Measurements from ENCODE around the gene PRKCQ.

DNA sequence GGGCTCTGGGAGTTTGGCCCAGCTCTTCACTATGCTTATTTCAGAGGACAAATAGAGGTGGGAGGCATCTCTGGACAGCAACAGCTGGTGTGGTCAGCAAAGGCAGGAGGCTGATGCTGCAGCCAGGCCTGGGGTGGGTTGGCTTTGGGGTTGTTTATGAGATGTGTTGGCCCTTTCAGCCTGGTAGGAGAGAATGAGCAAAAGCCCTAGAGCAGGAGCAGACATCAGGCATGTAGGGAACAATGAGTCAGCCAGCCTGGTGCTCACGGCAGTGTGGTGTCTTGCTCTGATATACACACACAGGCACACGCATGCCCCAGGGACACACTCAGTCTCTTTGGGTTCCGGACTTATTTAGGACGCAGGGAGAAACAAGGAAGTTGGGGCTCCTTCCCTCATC is 157.1 kb downstream of the PRKCQ start:
- TF ChIP-seq GATA3 (IDR thresholded peaks at IDR 0.05; ENCODE audit: low read depth, low read length) (no peak), GATA2 (IDR thresholded peaks at IDR 0.05; ENCODE audit: low read depth, low read length) (no peak)

All from SH-SY5Y (cell line).